Neural progenitor cell (in vitro differentiated cells): ENCODE data around the gene DAPK3. TPM values are rescaled to one million over a fixed set of nuclear protein-coding genes. Genes with fewer than 3 reads are reported as not detected.
A peak's percentile ranks its signal among the peaks of the same experiment; 100 is the strongest.
"Not testable (repeated sequence)": the region's sequence is repeated elsewhere in the genome, so short reads cannot be mapped to it uniquely, and the experiment has no call there.

Source experiments
- DNase-seq: peaks from one replicate; pipeline ENCODE4 v3.0.0-alpha.2; 2016; ENCODE audit warnings: low spot score
- H2AFZ ChIP-seq: fragments of 200-600 bp; sonication (generic); replicated peaks from 2 replicates; pipeline ENCODE4 v1.6.1; 2016; ENCODE audit warnings: antibody characterized with exemption
- H3F3A ChIP-seq: fragments of 200-600 bp; sonication (generic); 2 replicates; pipeline ENCODE4 v1.6.1; 2016; ENCODE audit warnings: antibody characterized with exemption, low read depth
- H3K27ac ChIP-seq: fragments of 200-600 bp; sonication (generic); 2 replicates; pipeline ENCODE4 v1.5.1; 2016; ENCODE audit warnings: mild to moderate bottlenecking
- H3K27me3 ChIP-seq: fragments of 200-600 bp; sonication (generic); 2 replicates; pipeline ENCODE4 v1.6.1; 2016; ENCODE audit warnings: mild to moderate bottlenecking, moderate library complexity
- H3K36me3 ChIP-seq: fragments of 200-600 bp; sonication (generic); 2 replicates; pipeline ENCODE4 v1.5.1; 2016
- H3K4me1 ChIP-seq: fragments of 200-600 bp; sonication (generic); 2 replicates; pipeline ENCODE4 v1.6.1; 2016; ENCODE audit warnings: mixed run types
- H3K4me2 ChIP-seq: fragments of 200-600 bp; sonication (generic); 2 replicates; pipeline ENCODE4 v1.6.1; 2016
- H3K4me3 ChIP-seq: fragments of 200-600 bp; sonication (generic); 2 replicates; pipeline ENCODE4 v1.5.1; 2016
- H3K79me2 ChIP-seq: fragments of 200-600 bp; sonication (generic); 2 replicates; pipeline ENCODE4 v1.6.1; 2016; ENCODE audit warnings: low read depth
- H3K9ac ChIP-seq: fragments of 200-600 bp; sonication (generic); 2 replicates; pipeline ENCODE4 v1.6.1; 2016
- H3K9me3 ChIP-seq: fragments of 200-600 bp; sonication (generic); 2 replicates; pipeline ENCODE4 v1.5.1; 2016; ENCODE audit warnings: low read depth
- H4K20me1 ChIP-seq: fragments of 200-600 bp; sonication (generic); 2 replicates; pipeline ENCODE4 v1.6.1; 2016; ENCODE audit warnings: low read depth
- H3K27ac Mint-ChIP-seq: 3 replicates; pipeline ENCODE4 v1.8.0; 2021; ENCODE audit warnings: mixed read lengths
- H3K27me3 Mint-ChIP-seq: 2 replicates; pipeline ENCODE4 v1.8.0; 2022; ENCODE audit warnings: low read depth, mild to moderate bottlenecking, inconsistent platforms, moderate library complexity, mixed read lengths; ENCODE audit not compliant: insufficient read depth
- H3K36me3 Mint-ChIP-seq: 3 replicates; pipeline ENCODE4 v1.8.0; 2021; ENCODE audit warnings: mixed read lengths
- H3K4me1 Mint-ChIP-seq: 3 replicates; pipeline ENCODE4 v1.8.0; 2021; ENCODE audit warnings: mixed read lengths
- H3K4me3 Mint-ChIP-seq: 3 replicates; pipeline ENCODE4 v1.8.0; 2021; ENCODE audit warnings: mild to moderate bottlenecking, moderate library complexity, mixed read lengths
- H3K9me3 Mint-ChIP-seq: 3 replicates; pipeline ENCODE4 v1.8.0; 2020; ENCODE audit warnings: mixed read lengths
- CTCF ChIP-seq: fragments of 200-600 bp; sonication (generic); IDR thresholded peaks from 2 replicates; pipeline ENCODE4 v1.5.1; 2017; ENCODE audit warnings: antibody characterized with exemption, mild to moderate bottlenecking
- EZH2 ChIP-seq: fragments of 200-600 bp; sonication (generic); IDR thresholded peaks from 2 replicates; pipeline ENCODE4 v1.6.1; 2017; ENCODE audit warnings: antibody characterized with exemption, mild to moderate bottlenecking, moderate library complexity
- EZH2phosphoT487 ChIP-seq: fragments of 200-600 bp; sonication (generic); IDR thresholded peaks from 2 replicates; pipeline ENCODE4 v1.6.1; 2017; ENCODE audit warnings: antibody characterized with exemption
- total RNA-seq: library from RNA; depleted of rRNA; stranded (reverse); fragments of >200 nt; gene quantifications from 2 replicates; pipeline ENCODE4 v1.2.3, GENCODE V29; 2015; ENCODE audit warnings: low replicate concordance

The DAPK3 gene
- total RNA-seq, 1 donor from 2014 or later, result 33.7 TPM

DNA sequence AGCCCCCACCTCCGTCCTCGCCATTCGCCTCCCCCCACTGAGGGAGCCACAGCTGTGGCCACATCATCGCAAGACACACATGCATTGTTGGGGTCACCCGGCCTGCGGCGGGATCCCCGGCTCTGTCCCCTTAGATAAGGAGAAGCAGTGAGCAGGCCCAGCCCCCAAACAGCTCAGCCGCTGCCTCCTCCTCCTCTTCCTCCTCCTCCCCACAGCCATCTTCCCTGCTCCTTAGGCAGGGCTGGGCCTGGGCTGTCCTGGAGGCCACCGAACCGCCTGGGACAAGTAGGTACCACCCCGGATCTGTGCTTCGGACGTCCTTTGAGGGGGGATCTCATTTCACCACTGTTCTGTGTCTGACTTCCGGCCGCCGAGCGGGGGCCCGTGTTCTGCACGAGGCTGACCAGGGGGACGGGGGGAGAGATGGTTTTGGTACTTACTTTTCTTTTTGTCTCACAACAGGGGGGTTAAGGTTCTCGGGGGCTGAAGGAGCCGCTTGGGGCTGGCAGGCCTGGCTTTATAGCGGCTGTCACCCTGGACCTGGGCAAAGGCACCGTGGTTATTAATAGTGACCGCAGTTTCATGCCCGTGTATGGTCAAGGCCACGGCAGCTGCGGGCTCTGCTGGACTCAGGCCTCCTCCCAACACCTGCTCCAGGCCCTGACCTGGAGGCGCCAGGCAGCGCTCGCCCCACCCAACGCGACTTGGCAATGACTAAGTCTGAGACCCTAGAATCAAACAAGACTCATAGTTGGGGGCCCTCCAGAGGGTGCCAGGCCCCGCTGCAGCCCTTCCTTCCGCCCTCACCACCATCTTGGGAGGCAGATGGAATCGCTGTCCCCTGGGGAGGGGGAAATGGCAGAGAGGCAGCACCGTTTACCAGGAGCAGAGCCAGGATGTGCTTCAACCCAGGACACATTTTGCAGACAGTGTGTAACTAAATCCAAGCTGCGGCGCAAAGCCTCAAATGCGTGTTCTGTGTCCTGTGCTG lies 19.7 kb downstream of the DAPK3 start:
- Histone ChIP-seq H4K20me1 (peaks cover 3% of the 10 kb centered on the region), H3K4me3 (no peak overlapping the region), H2AFZ (no peak overlapping the region), H3K36me3 (no peaks in the 10 kb centered on the region), H3K9ac (no peak overlapping the region), H3K9me3 (no peaks in the 10 kb centered on the region), H3K79me2 (no peaks in the 10 kb centered on the region), H3F3A (peaks cover 3% of the 10 kb centered on the region), H3K27ac (no peak overlapping the region), H3K4me1 (no peaks in the 10 kb centered on the region), H3K4me2 (no peak overlapping the region), H3K27me3 (no peaks in the 10 kb centered on the region)
- H3K27ac Mint-ChIP-seq, result peak overlapping the region; percentile 72
- TF ChIP-seq EZH2phosphoT487 (no peak), CTCF (no peak), EZH2 (no peak)
- peaks cover 2% of the 10 kb centered on the region for H3K36me3 Mint-ChIP-seq
- H3K4me1 Mint-ChIP-seq, result peaks cover 8% of the 10 kb centered on the region
- no peaks in the 10 kb centered on the region for H3K9me3 Mint-ChIP-seq
- H3K27me3 Mint-ChIP-seq, result peaks cover 5% of the 10 kb centered on the region
- DNase-seq, result no peak
- H3K4me3 Mint-ChIP-seq, result no peak overlapping the region

- H3K9me3 ChIP-seq, result no peaks in the 10 kb centered on the region
- Mint-ChIP-seq H3K4me1 (peaks cover 8% of the 10 kb centered on the region), H3K4me3 (no peak overlapping the region), H3K27ac (no peak overlapping the region), H3K9me3 (no peaks in the 10 kb centered on the region), H3K27me3 (peaks cover 5% of the 10 kb centered on the region), H3K36me3 (no peaks in the 10 kb centered on the region)
- TF ChIP-seq EZH2 (no peak), EZH2phosphoT487 (no peak), CTCF (no peak)
- no peak overlapping the region for H3K27ac ChIP-seq
- H3F3A ChIP-seq, result peaks cover 3% of the 10 kb centered on the region
- H2AFZ ChIP-seq, result no peak overlapping the region
- no peaks in the 10 kb centered on the region for H3K4me1 ChIP-seq
- H4K20me1 ChIP-seq, result no peaks in the 10 kb centered on the region
- no peaks in the 10 kb centered on the region for H3K36me3 ChIP-seq
- no peak overlapping the region for H3K4me3 ChIP-seq
- H3K4me2 ChIP-seq, result no peak overlapping the region
- no peak for DNase-seq
- H3K9ac ChIP-seq, result no peak overlapping the region
- H3K79me2 ChIP-seq, result no peaks in the 10 kb centered on the region
- no peaks in the 10 kb centered on the region for H3K27me3 ChIP-seq
Measured at GRCh38 chr19:3949997-3950859, 20.7 kb downstream of the DAPK3 start.

DNA sequence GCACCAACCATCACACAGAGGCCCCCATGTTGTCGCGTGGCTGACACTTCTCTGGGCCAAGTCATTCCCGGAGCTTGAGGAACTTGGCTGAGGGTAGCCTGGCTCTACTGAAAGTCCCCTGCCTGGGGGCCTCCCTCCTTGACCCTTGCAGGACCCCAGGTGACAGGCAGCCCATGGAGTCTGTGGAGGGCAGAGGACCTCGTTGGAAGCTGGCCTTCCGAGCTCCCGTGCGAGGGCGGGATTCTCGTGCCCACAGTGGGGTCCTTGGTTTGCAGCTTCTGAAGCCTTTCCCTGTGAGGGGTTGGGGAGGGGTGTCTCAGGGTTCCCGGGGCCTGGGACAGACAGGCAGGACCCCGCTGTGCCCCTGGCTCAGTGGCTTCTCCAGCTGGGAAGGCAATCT lies 21.6 kb downstream of the DAPK3 start:
- H3K27me3 ChIP-seq, result no peaks in the 10 kb centered on the region
- H3K9ac ChIP-seq, result no peak overlapping the region
- no peaks in the 10 kb centered on the region for H4K20me1 ChIP-seq
- H3K36me3 ChIP-seq, result no peaks in the 10 kb centered on the region
- no peaks in the 10 kb centered on the region for H3K9me3 ChIP-seq
- DNase-seq, result no peak
- H3K36me3 Mint-ChIP-seq, result no peaks in the 10 kb centered on the region
- H3K4me3 ChIP-seq, result no peak overlapping the region
- no peaks in the 10 kb centered on the region for H3K9me3 Mint-ChIP-seq
- no peak overlapping the region for H2AFZ ChIP-seq
- no peak overlapping the region for H3K4me3 Mint-ChIP-seq
- no peak overlapping the region for H3K4me2 ChIP-seq
- H3K4me1 ChIP-seq, result no peaks in the 10 kb centered on the region
- H3K27ac ChIP-seq, result no peak overlapping the region
- H3K79me2 ChIP-seq, result no peaks in the 10 kb centered on the region
- H3K27me3 Mint-ChIP-seq, result peaks cover 5% of the 10 kb centered on the region
- H3F3A ChIP-seq, result peaks cover 3% of the 10 kb centered on the region
- peaks cover 8% of the 10 kb centered on the region for H3K4me1 Mint-ChIP-seq
- H3K27ac Mint-ChIP-seq, result no peak overlapping the region
- TF ChIP-seq CTCF (no peak), EZH2phosphoT487 (no peak), EZH2 (no peak)

GRCh38 chr19:3947316-3947933 lies 23.5 kb downstream of the DAPK3 start:
- not testable (repeated sequence) for H3K9ac ChIP-seq

More at GRCh38 chr19:3947316-3947933, 23.5 kb downstream of the DAPK3 start:
- H3K27me3 ChIP-seq, DNase-seq, H3K4me2 ChIP-seq, H3F3A ChIP-seq, H3K36me3 Mint-ChIP-seq, H3K27ac ChIP-seq, H3K27ac Mint-ChIP-seq, H2AFZ ChIP-seq, H3K27me3 Mint-ChIP-seq, H3K4me1 ChIP-seq, H3K9me3 ChIP-seq, H4K20me1 ChIP-seq, H3K4me3 ChIP-seq, H3K4me1 Mint-ChIP-seq, H3K4me3 Mint-ChIP-seq, H3K36me3 ChIP-seq, H3K79me2 ChIP-seq, H3K9me3 Mint-ChIP-seq: not testable (repeated sequence)
